Osteoblast (primary cell): ENCODE data around the gene RTP5. TPM values are rescaled to one million over a fixed set of nuclear protein-coding genes. Genes with fewer than 3 reads are reported as not detected.
A peak's percentile ranks its signal among the peaks of the same experiment; 100 is the strongest.

Source experiments
- DNase-seq: peaks from one replicate; pipeline ENCODE4 v3.0.0; 2011; ENCODE audit warnings: low spot score, mixed read lengths; ENCODE audit not compliant: insufficient read length; ENCODE audit errors: missing footprints
- H2AFZ ChIP-seq: 2 replicates; pipeline ENCODE4 v1.6.0; 2011; ENCODE audit warnings: mild to moderate bottlenecking, low read length
- H3K27ac ChIP-seq: 2 replicates; pipeline ENCODE4 v1.5.1; 2011; ENCODE audit warnings: mild to moderate bottlenecking, low read depth, low read length, moderate library complexity
- H3K27me3 ChIP-seq: 2 replicates; pipeline ENCODE4 v1.6.0; 2012; ENCODE audit warnings: mild to moderate bottlenecking, control low read depth, inconsistent platforms, low read length, moderate library complexity; ENCODE audit not compliant: insufficient read depth
- H3K36me3 ChIP-seq: 2 replicates; pipeline ENCODE4 v1.5.1; 2011; ENCODE audit warnings: mild to moderate bottlenecking, low read length, control low read depth, moderate library complexity; ENCODE audit not compliant: insufficient read depth
- H3K4me1 ChIP-seq: 2 replicates; pipeline ENCODE4 v1.5.1; 2011; ENCODE audit warnings: mild to moderate bottlenecking, low read length, control low read depth, moderate library complexity; ENCODE audit not compliant: insufficient read depth
- H3K4me2 ChIP-seq: 2 replicates; pipeline ENCODE4 v1.6.0; 2011; ENCODE audit warnings: mild to moderate bottlenecking, low read length; ENCODE audit not compliant: insufficient read depth
- H3K4me3 ChIP-seq: fragments of 200-600 bp; sonication (generic); 3 replicates; pipeline ENCODE4 v1.5.1; 2012; ENCODE audit warnings: mild to moderate bottlenecking, low read length, inconsistent platforms; ENCODE audit not compliant: insufficient read depth
- H3K79me2 ChIP-seq: 2 replicates; pipeline ENCODE4 v1.6.0; 2012; ENCODE audit warnings: mild to moderate bottlenecking, low read length, control low read depth, inconsistent platforms; ENCODE audit not compliant: insufficient read depth
- H3K9me3 ChIP-seq: 2 replicates; pipeline ENCODE4 v1.5.1; 2011; ENCODE audit warnings: low read depth, low read length, control low read depth
- H4K20me1 ChIP-seq: 2 replicates; pipeline ENCODE4 v1.6.0; 2012; ENCODE audit warnings: mild to moderate bottlenecking, low read length, control low read depth; ENCODE audit not compliant: insufficient read depth
- total RNA-seq: library from RNA; depleted of rRNA; stranded (reverse); fragments of >200 nt; gene quantifications from 2 replicates; pipeline ENCODE4 v1.2.3, GENCODE V29; 2012
- TF ChIP-seq, protein P1 (sequence below): IDR thresholded peaks from 2 replicates; pipeline ENCODE4 v1.5.1; 2011; ENCODE audit warnings: mild to moderate bottlenecking, low read depth, low read length, moderate library complexity; ENCODE audit errors: extremely low read depth

The RTP5 gene
- total RNA-seq, 1 donor = not detected

GRCh38 chr2:241855888-241856422 lies 13.6 kb upstream of the RTP5 start:
- Histone ChIP-seq H4K20me1 (no peaks in the 10 kb centered on the region), H2AFZ (no peak overlapping the region), H3K4me3 (no peak overlapping the region), H3K79me2 (no peaks in the 10 kb centered on the region), H3K4me1 (no peaks in the 10 kb centered on the region), H3K27ac (no peak overlapping the region), H3K9me3 (no peaks in the 10 kb centered on the region), H3K36me3 (no peaks in the 10 kb centered on the region), H3K4me2 (no peak overlapping the region), H3K27me3 (no peaks in the 10 kb centered on the region)
- TF ChIP-seq, protein P1, sequence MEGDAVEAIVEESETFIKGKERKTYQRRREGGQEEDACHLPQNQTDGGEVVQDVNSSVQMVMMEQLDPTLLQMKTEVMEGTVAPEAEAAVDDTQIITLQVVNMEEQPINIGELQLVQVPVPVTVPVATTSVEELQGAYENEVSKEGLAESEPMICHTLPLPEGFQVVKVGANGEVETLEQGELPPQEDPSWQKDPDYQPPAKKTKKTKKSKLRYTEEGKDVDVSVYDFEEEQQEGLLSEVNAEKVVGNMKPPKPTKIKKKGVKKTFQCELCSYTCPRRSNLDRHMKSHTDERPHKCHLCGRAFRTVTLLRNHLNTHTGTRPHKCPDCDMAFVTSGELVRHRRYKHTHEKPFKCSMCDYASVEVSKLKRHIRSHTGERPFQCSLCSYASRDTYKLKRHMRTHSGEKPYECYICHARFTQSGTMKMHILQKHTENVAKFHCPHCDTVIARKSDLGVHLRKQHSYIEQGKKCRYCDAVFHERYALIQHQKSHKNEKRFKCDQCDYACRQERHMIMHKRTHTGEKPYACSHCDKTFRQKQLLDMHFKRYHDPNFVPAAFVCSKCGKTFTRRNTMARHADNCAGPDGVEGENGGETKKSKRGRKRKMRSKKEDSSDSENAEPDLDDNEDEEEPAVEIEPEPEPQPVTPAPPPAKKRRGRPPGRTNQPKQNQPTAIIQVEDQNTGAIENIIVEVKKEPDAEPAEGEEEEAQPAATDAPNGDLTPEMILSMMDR = no peak
- peak; percentile 81 for DNase-seq

- H3K27me3 ChIP-seq = no peaks in the 10 kb centered on the region
Observed at GRCh38 chr2:241857041-241857541, 12.4 kb upstream of the RTP5 start.

GRCh38 chr2:241857572-241858121 lies 11.9 kb upstream of the RTP5 start:
- TF ChIP-seq, protein P1 = no peak
- Histone ChIP-seq H3K36me3 (no peaks in the 10 kb centered on the region), H3K4me3 (no peak overlapping the region)

More at GRCh38 chr2:241857041-241857541, 12.4 kb upstream of the RTP5 start:
- Histone ChIP-seq H3K27ac (no peak overlapping the region), H3K79me2 (no peaks in the 10 kb centered on the region), H2AFZ (no peak overlapping the region), H4K20me1 (no peaks in the 10 kb centered on the region), H3K4me3 (no peak overlapping the region), H3K36me3 (no peaks in the 10 kb centered on the region), H3K4me2 (no peak overlapping the region), H3K9me3 (no peaks in the 10 kb centered on the region), H3K4me1 (no peaks in the 10 kb centered on the region)
- TF ChIP-seq, protein P1 = no peak
- peak; percentile 78 for DNase-seq

GRCh38 chr2:241858206-241859016 lies 11.1 kb upstream of the RTP5 start, which contains the start of gene PDCD1:
Gene PDCD1 (minus strand): TSS chr2:241858894. CDS start chr2:241858838, 56 bp downstream.
- Histone ChIP-seq H3K27ac (no peak within 1 kb of the TSS), H3K4me3 (peak within 1 kb of the TSS; percentile 30), H3K4me2 (peak within 1 kb of the TSS; percentile 55), H4K20me1 (no peaks in the 10 kb centered on the region), H3K36me3 (no peaks in the 10 kb centered on the region), H3K79me2 (no peaks in the 10 kb centered on the region), H3K9me3 (no peaks in the 10 kb centered on the region), H3K4me1 (no peaks in the 10 kb centered on the region), H3K27me3 (no peaks in the 10 kb centered on the region), H2AFZ (no peak within 1 kb of the TSS)
- peak; percentile 66 for DNase-seq
- TF ChIP-seq, protein P1 = no peak

More at GRCh38 chr2:241857572-241858121, 11.9 kb upstream of the RTP5 start:
- H2AFZ ChIP-seq = no peak overlapping the region
- H3K4me1 ChIP-seq = no peaks in the 10 kb centered on the region
- no peaks in the 10 kb centered on the region for H4K20me1 ChIP-seq
- no peak overlapping the region for H3K4me2 ChIP-seq
- peak; percentile 83 for DNase-seq
- H3K79me2 ChIP-seq = no peaks in the 10 kb centered on the region
- H3K9me3 ChIP-seq = no peaks in the 10 kb centered on the region
- H3K27me3 ChIP-seq = no peaks in the 10 kb centered on the region
- no peak overlapping the region for H3K27ac ChIP-seq
